ENCODE data around the gene FURIN.
"Not testable (repeated sequence)": the region's sequence is repeated elsewhere in the genome, so short reads cannot be mapped to it uniquely, and the experiment has no call there.

FURIN gene

DNA sequence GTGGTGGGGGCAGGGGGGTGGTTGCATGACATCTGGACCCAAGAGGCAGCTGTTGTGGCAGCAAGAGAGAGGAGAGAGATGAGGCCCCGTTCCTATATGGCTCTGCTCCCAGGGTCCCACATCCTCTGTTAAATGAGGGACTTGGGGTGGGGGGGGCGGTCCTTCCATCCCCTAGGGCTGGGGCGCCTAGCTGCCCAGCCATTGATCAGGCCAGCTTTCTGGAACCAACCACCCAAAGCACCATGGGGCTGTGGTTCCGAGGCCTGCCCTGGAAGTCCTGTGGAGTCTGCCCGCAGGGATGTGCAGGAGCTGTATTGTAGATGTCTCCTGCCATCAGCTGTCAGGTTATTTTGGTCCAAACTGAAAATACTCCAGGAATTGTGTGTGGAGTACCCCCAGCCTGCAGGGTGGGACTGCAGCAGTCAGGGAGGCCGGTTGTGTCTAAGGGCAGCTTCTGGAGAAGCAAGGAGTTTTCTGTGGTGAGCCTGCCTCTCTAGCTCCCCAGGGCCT lies 5.2 kb downstream of the FURIN start:
- no peak for DNase-seq (ENCODE audit: low spot score)
- in situ Hi-C loops (cut with MboI; ENCODE audit: low sequenced_read_pairs, unreplicated experiment): no loop called here
- no peak for TF ChIP-seq CTCF (IDR thresholded peaks at IDR 0.05; ENCODE audit: borderline replicate concordance, control extremely low read depth, extremely low read depth, insufficient read depth, missing control alignments)

GRCh38 chr15:90873998-90874605 lies 5.7 kb downstream of the FURIN start:
- no peak for DNase-seq (ENCODE audit: low spot score)
- no peak for TF ChIP-seq CTCF (IDR thresholded peaks at IDR 0.05; ENCODE audit: borderline replicate concordance, control extremely low read depth, extremely low read depth, insufficient read depth, missing control alignments)
- in situ Hi-C loops (cut with MboI; ENCODE audit: low sequenced_read_pairs, unreplicated experiment): no loop called here

- not testable (repeated sequence) for DNase-seq (ENCODE audit: low spot score)
- in situ Hi-C loops (cut with MboI; ENCODE audit: low sequenced_read_pairs, unreplicated experiment): loop anchor here (25.0 kb wide), 2 partner anchors 388 to 563 kb away; no protein-coding TSS in a partner anchor
These were observed 6.6 kb downstream of the FURIN start for GRCh38 chr15:90874986-90875385.

- TF ChIP-seq CTCF (IDR thresholded peaks at IDR 0.05; ENCODE audit: borderline replicate concordance, control extremely low read depth, extremely low read depth, insufficient read depth, missing control alignments): no peak
These were observed 7.2 kb downstream of the FURIN start for GRCh38 chr15:90875549-90875981.

GRCh38 chr15:90876046-90876445 lies 7.7 kb downstream of the FURIN start:
- in situ Hi-C loops (cut with MboI; ENCODE audit: low sequenced_read_pairs, unreplicated experiment): loop anchor here (25.0 kb wide), 2 partner anchors 389 to 564 kb away; no protein-coding TSS in a partner anchor
- no peak for TF ChIP-seq CTCF (IDR thresholded peaks at IDR 0.05; ENCODE audit: borderline replicate concordance, control extremely low read depth, extremely low read depth, insufficient read depth, missing control alignments)
- no peak for DNase-seq (ENCODE audit: low spot score)

More at GRCh38 chr15:90875549-90875981, 7.2 kb downstream of the FURIN start:
- in situ Hi-C loops (cut with MboI; ENCODE audit: low sequenced_read_pairs, unreplicated experiment): loop anchor here (25.0 kb wide), 2 partner anchors 388 to 563 kb away; no protein-coding TSS in a partner anchor
- no peak for DNase-seq (ENCODE audit: low spot score)

- DNase-seq (ENCODE audit: low spot score): no peak
- in situ Hi-C loops (cut with MboI; ENCODE audit: low sequenced_read_pairs, unreplicated experiment): loop anchor here (25.0 kb wide), 2 partner anchors 389 to 564 kb away; no protein-coding TSS in a partner anchor
- TF ChIP-seq CTCF (IDR thresholded peaks at IDR 0.05; ENCODE audit: borderline replicate concordance, control extremely low read depth, extremely low read depth, insufficient read depth, missing control alignments): no peak
These were observed 8.3 kb downstream of the FURIN start for GRCh38 chr15:90876512-90877170.

DNA sequence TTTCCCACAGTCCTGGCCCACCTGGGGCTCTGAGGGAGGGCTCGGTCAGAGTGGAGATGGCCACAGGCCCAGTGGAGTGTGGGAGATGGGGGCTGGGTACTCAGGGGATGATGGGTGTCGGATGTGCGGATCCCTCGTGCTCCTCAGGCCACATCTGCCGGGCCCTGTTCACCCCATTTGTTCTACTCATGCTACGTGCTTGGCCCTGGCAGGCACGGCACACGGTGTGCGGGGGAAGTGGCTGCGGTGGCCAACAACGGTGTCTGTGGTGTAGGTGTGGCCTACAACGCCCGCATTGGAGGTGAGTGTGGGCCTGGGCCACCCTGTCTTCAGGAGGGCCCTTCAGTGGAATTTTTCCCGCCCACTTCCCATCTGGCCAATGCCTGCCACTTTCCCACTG lies 8.9 kb downstream of the FURIN start:
- DNase-seq (ENCODE audit: low spot score): no peak
- no peak for TF ChIP-seq CTCF (IDR thresholded peaks at IDR 0.05; ENCODE audit: borderline replicate concordance, control extremely low read depth, extremely low read depth, insufficient read depth, missing control alignments)
- in situ Hi-C loops (cut with MboI; ENCODE audit: low sequenced_read_pairs, unreplicated experiment): loop anchor here (25.0 kb wide), 2 partner anchors 390 to 565 kb away; no protein-coding TSS in a partner anchor

Data from GM13976 (cell line).